DMS53 (cell line): ENCODE data around the gene GPR37.

Experiments used
- DNase-seq: peaks from one replicate; lab custom pipeline; 2025; lab: John Stamatoyannopoulos, UW

GPR37 gene

DNA sequence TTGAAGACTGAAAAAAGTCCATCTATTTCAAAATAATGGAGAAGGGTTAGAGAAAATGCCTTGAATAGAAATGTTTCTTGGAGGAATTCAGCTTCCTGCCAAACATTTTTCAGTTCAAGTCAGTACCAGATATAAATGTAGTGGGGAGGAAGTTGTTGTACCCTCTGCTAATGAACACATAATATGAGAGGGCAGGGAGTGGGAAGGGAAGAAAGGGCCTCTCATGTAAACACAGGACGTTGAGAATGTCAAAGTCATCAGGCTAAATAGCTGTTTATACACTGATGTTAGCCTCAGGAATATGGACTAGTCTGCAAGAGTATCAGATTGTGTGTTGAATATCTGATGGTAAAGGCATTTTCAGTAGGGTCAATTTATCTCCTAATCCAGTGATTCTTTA lies 37.0 kb downstream of the GPR37 start:
- DNase-seq = peak; percentile 44

- no peak for DNase-seq
These were observed 40.9 kb downstream of the GPR37 start for GRCh38 chr7:124724507-124725192.

- DNase-seq = no peak
These were observed 41.5 kb downstream of the GPR37 start for GRCh38 chr7:124724079-124724478.

- peak; percentile 65 for DNase-seq
These were observed 42.6 kb downstream of the GPR37 start for GRCh38 chr7:124723012-124723411.

DNA sequence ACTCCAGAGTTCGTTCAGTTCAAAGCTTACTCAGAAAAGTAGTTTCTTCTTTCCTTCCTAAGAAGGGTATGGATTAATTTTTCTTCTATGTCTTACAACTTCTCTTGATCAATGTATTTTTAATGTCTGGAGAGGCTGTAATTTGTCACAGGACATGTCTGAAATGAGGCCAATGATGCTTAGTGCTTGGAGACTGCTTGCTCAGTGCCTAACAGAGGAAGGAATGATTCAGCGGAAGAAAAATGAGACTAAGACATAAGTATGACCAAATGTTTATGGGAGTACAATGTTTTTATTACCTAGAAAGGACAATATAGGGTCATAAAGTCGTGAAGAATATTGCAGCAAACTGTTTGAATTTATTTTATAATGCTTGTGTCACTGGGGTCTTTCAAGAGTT lies 43.3 kb downstream of the GPR37 start:
- no peak for DNase-seq

GRCh38 chr7:124720195-124720594 lies 45.4 kb downstream of the GPR37 start:
- peak; percentile 19 for DNase-seq

DNA sequence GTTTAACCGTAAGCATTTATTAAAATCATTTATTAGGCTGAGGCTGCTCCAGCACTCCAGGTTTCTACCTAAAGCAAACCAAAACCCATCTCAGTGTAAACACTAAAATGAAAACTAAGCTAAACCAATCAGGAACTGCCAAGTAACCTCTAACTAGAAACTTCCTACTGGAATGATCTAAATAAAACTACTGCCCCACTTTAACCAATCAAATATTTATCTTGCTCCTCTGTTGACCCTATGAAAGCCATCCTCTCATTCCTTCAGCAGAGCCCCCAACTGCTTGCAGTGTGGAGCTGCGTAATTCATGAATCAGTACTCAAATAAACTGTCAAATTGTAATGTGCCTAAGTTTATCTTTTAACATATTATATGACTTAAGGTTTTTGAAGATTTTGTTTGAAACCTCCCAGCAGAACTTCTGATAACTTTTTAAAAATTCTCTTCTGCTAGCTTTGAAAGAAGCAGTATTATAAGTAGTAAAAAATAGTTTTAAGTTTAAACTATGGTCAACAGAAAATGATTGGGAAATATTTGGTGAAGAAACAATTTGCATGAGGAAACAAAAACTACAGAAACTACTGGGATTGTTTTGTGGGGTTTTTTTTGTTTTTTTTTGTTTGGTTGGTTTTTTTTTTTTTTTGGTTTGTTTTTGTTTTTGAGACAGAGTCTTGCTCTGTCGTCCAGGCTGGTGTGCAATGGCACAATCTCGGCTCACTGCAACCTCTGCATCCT lies 47.4 kb downstream of the GPR37 start:
- peak; percentile 34 for DNase-seq

DNA sequence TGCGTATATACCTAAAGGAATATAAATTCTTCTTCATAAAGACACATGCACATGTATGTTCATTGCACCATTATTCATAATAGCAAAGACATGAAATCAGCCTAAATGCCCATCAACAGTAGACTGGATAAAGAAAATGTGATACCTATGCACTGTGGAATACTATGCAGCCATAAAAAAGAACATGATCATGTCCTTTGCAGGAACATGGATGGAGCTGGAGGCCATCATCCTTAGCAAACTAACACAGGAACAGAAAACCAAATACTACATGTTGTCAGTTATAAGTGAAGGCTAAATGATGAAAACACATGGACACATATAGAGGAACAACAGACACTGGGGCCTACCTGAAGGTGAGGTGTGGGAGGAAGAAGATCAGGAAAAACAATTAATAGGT lies 48.7 kb downstream of the GPR37 start:
- DNase-seq = no peak

DNA sequence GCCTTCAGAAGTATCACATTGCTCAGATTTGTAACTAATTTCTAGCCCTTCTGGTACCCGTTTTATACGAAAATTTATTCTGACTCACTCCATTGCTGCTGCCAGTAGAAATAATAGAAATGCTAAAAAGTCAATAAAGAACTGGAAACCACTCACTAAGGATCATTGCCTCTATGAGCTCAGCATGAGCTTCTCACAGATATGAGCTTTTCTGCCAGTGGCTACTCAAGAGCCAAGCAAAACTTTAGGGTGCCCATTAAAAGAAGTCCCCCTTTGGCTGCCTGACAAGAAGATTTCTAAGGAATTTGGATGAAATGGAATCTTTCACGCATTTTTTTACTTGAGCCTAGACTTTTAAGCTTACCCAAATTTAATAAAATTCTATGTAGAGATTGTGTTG lies 52.5 kb downstream of the GPR37 start:
- no peak for DNase-seq

DNA sequence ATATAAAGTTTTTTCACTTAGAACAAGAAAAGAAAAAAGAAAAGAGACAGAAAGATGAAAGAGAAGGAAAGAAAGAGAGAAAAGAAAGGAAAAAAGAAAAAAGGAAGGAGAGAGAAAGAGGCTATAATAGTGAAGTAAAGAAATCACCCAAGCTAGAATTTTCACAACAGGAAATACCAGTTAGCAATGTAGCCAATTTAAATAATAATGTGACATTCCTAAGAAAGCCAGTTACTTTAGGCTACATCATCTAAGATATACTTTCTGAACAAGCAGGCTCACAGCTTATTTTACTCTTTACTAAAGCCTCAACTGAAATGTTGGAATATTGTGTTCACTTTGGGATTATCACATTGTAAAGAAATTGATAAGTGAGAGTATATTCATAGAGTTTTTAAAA lies 53.6 kb downstream of the GPR37 start:
- no peak for DNase-seq

DNA sequence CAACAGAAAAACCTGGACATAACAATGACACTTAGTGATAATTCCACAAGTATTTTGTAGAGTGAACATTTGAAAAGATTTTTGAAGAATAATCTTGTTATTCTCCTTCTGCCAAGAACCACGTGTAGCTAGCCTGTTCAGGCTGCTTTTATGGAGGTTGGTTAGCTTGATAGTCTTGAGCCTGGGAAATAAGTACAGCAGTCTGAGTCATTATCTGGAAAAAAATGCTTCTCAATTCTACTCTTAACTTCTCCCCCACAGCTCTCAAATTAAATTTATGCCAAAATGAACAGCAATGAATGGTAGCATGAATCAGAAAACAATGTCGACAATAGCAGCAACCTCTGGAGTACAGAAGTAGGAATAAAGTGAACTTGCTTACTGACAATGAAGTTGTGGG lies 63.2 kb downstream of the GPR37 start:
- no peak for DNase-seq

DNA sequence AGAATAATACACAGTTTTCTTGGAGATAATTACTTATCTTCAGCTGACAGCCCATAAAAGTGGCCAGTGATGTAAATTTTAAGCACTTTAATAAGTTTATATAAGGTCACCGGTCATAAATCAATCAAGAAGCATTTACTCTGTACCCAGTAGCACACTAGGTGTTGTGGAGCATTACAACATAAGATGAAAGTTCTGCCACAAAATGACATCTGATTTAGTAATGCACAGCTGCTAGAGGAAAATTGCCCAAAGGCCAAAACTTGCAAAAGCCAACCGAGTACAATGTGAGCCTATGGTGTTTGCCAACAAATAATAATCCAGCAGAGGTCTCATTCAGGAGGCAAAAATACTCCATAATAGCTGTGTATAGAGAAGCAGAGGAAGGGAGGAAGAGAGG lies 63.6 kb downstream of the GPR37 start:
- DNase-seq = no peak

GRCh38 chr7:124700655-124701054 lies 64.9 kb downstream of the GPR37 start:
- no peak for DNase-seq

- no peak for DNase-seq
These were observed 66.6 kb downstream of the GPR37 start for GRCh38 chr7:124698964-124699363.

GRCh38 chr7:124697746-124698145 lies 67.8 kb downstream of the GPR37 start:
- no peak for DNase-seq
